Hematopoietic multipotent progenitor cell treated with erythropoietin and hydrocortisone succinate and interleukin-3 and kit ligand, for 6 days (in vitro differentiated cells): Measurements from ENCODE around the gene SMARCD2.

Source experiments
- DNase-seq: peaks from one replicate; pipeline ENCODE4 v3.0.0-alpha.2; 2015

The SMARCD2 gene

GRCh38 chr17:63848834-63849689, 6.6 kb upstream of the SMARCD2 start:
- DNase-seq = peak; percentile 97

DNA sequence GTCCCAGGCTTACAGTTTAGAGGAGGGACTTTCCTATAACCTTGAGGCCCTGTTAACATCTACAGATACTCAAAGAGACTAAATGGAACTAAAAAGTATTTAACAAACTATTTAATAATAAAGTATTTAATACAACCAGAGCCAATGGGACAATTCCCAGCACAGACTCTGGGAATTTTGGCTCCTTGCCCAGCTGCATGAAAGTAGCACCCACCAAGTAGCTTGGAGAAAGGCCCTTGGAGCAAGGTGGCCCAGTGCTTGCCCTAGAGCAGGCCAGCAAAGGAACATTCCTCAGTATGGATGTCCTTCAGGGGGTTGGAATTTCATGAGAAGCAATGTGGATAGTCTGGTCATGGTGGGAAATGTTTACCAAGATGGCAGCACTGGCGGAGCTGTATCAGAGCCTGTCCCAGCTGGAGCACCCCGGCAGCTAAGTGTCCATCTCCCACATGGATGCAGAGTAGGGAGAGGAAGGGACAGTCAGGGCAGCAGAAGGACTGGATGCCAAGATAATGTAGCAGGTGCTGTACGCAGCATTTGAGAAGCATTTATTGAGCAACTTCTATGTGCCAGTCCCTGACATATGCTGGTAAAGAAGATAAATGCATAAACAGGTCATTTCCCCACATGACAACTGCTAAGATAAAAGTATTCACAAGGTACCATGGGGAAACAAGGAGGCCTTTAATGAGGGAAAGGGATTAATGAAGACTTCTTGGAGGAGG, 5.2 kb upstream of the SMARCD2 start:
- no peak for DNase-seq

GRCh38 chr17:63845509-63845908, 3.0 kb upstream of the SMARCD2 start:
- no peak for DNase-seq

- peak; percentile 64 for DNase-seq
These were observed 1.6 kb upstream of the SMARCD2 start for GRCh38 chr17:63843910-63844677.

DNA sequence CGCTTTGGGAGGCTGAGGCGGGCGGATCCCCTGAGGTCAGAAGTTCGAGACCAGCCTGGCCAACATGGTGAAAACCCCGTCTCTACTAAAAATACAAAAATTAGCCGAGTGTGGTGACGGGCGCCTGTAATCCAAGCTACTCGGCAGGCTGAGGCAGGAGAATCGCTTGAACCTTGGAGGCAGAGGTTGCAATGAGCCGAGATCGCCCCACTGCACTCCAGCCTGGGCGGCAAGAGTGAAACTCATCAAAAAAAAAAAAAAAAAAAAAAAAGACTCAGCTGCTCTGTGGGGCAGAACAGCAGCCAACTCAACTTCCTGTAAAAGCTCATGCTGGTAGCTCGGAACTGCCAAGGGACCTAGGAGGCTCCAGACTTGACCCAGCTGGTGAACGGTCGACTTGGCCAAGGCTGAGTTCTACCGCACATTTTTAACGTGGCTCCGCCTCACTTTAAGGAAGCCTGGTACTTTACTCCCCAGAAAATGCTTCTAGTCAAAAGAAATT, 953 bp upstream of the SMARCD2 start:
- peak; percentile 75 for DNase-seq

GRCh38 chr17:63842173-63842539, 329 bp downstream of the SMARCD2 start:
- DNase-seq = peak; percentile 31

GRCh38 chr17:63841350-63842172, 924 bp downstream of the SMARCD2 start:
- peak; percentile 48 for DNase-seq

DNA sequence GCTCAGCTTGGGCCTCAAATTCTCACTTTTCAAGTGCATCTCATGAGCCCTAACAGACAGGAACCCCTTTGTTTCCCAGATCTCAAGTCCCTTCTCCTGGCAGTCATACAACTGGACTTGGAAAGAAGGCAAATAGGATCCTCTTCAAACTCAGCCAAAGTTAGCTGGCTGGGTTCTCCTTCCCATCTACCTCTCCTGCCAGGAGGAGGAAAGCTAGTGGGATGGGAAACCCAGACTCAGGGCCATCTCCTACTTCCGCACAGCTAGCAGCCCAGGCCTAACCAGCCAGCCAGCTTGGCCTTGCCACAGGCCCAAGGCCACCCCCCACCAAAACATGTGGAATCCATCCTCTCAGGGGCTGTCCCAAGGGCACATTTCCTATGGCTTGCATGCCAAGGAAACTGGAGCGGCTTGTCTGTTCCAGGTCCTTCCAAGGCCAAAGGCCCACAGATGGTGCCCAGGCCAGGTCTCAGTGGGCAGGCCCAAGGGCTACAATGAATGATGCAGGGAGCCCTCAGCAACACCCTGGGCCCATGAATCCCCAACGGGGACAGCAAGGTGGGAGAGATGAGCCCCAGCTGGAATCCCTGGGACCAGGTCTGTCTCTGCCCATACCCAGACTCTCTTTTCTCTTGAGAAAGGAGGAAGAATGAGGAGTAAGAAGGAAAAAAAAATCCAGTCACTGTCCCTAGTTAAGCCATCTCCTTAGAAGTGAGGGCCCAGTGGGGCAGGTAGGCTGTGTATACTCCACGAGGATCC, 1.7 kb downstream of the SMARCD2 start:
- DNase-seq = no peak

- peak; percentile 33 for DNase-seq
These were observed 3.8 kb downstream of the SMARCD2 start for GRCh38 chr17:63838631-63839171.

- no peak for DNase-seq
These were observed 4.4 kb downstream of the SMARCD2 start for GRCh38 chr17:63837962-63838600.

GRCh38 chr17:63837480-63837879, 5.0 kb downstream of the SMARCD2 start:
- no peak for DNase-seq

- DNase-seq = no peak
These were observed 5.7 kb downstream of the SMARCD2 start for GRCh38 chr17:63836811-63837210.

- no peak for DNase-seq
These were observed 7.2 kb downstream of the SMARCD2 start for GRCh38 chr17:63835167-63835720.

DNA sequence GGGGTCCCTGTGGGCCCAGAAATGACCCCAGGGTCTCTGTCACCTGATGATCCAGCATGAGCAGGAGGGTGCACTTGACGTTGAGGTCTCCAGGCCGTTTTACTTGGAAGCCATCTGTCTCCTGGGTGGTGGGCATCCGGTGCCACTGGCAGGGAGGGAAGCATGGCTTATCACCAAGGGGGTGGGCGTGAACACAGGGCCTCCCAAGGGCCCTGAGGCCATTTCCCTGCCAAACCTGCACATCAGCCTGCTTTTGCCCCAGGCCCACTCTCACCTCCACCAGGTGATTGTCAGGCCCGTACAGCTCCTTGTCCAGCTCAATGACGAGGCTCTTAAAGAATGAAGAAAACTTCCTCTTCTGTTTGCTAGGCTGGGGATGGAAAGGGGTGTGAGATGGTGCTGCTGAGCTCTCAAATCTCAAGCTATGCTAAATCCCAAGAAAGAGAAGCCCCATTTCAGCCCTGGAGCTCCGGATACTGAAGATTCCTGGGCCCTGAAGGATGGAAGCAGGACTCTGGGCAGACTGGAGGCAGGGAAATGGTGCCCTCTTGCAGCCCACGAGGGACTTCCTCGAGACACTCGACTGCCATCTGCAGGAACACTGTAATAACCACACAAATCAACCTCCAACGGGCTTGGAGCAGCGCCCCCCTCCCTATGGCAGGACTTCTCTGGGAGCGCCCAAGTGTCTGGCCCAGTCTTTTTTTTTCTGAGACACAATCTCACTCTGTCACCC, 7.9 kb downstream of the SMARCD2 start:
- peak; percentile 90 for DNase-seq

GRCh38 chr17:63833741-63834373, 8.6 kb downstream of the SMARCD2 start:
- DNase-seq = no peak

DNA sequence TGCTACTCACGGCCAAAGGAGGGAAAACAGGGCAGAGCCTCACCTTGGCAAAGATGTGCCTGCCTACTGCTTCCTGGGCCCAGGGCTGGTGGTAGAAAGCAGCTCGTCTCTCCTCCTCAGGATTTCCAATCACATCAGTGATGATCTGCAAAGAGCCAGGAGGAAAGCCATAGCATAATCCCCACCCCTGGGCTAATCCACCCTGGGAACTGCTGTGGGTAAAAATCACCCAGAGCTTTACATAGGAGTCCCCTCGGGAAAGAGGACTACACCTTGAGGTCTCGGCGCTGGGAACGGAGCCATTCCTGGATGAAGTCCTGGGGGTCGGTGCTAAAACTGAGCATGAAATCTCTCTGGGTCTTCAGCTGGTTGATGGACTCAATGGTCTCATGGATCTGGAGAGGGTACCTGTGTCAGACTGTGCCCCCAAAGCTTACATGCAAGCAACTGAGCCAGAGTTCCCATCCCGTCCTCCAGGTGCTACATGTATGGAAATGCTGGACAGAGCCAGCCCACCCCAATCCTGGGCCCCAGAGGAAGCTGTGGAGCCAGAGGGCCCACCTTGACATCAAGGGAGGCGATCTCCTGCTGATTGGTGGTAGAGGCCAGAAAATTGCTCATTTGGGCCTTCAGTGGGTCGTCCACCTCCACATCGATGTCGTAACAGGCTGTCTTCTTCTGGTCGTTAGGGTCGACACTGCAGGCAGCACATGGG, 9.3 kb downstream of the SMARCD2 start:
- DNase-seq = no peak

- peak; percentile 30 for DNase-seq
These were observed 10.0 kb downstream of the SMARCD2 start for GRCh38 chr17:63832455-63832854.

DNA sequence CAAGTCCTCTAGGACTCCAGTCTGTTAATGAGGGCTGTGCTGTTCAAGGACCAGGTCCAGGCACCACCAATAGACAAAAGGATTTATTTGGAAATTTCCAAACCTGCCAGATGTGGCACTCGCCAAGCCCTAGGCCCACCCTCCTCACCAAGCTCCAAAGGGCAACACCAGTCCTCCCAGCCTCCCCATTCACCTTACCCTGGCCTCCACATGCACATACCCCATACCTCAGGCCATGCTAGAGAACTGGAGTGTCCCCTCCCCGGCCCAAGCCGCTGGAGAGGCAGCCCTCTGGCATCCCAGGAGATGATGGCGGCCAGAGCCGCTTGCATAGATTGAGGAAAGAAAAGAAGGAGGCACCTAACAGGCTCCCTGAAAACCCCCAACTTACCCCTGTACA, 10.5 kb downstream of the SMARCD2 start:
- DNase-seq = no peak
